CD4-positive, alpha-beta T cell treated with Interleukin-10 for 1 hour (primary cell): ENCODE data around the gene SSUH2.

Experiments used
- DNase-seq: peaks from one replicate; pipeline ENCODE4 v3.0.0-alpha.2; 2020

Gene SSUH2

GRCh38 chr3:8639659-8640000, 5.0 kb downstream of the SSUH2 start:
- no peak for DNase-seq

- DNase-seq: no peak
Observed at GRCh38 chr3:8638994-8639658, 5.5 kb downstream of the SSUH2 start.

GRCh38 chr3:8637348-8637747, 7.2 kb downstream of the SSUH2 start:
- no peak for DNase-seq

GRCh38 chr3:8635631-8636030, 9.0 kb downstream of the SSUH2 start:
- DNase-seq: no peak

GRCh38 chr3:8635125-8635524, 9.5 kb downstream of the SSUH2 start:
- DNase-seq: no peak

GRCh38 chr3:8632402-8633237, 12.0 kb downstream of the SSUH2 start:
- DNase-seq: no peak

GRCh38 chr3:8631661-8632060, 12.9 kb downstream of the SSUH2 start:
- DNase-seq: no peak

GRCh38 chr3:8629151-8630021, 15.2 kb downstream of the SSUH2 start:
- peak; percentile 69 for DNase-seq

- DNase-seq: no peak
Observed at GRCh38 chr3:8627949-8628348, 16.6 kb downstream of the SSUH2 start.

- DNase-seq: no peak
Observed at GRCh38 chr3:8627201-8627940, 17.2 kb downstream of the SSUH2 start.

- DNase-seq: no peak
Observed at GRCh38 chr3:8625991-8626390, 18.6 kb downstream of the SSUH2 start.

- DNase-seq: no peak
Observed at GRCh38 chr3:8624612-8625011, 20.0 kb downstream of the SSUH2 start.

- DNase-seq: no peak
Observed at GRCh38 chr3:8623741-8624140, 20.9 kb downstream of the SSUH2 start.

GRCh38 chr3:8622873-8623691, 21.5 kb downstream of the SSUH2 start:
- DNase-seq: peak; percentile 52

- DNase-seq: no peak
Observed at GRCh38 chr3:8621872-8622271, 22.7 kb downstream of the SSUH2 start.

- no peak for DNase-seq
Observed at GRCh38 chr3:8621141-8621540, 23.5 kb downstream of the SSUH2 start.

GRCh38 chr3:8619548-8619947, 25.1 kb downstream of the SSUH2 start:
- DNase-seq: no peak

- no peak for DNase-seq
Observed at GRCh38 chr3:8618950-8619349, 25.6 kb downstream of the SSUH2 start.

GRCh38 chr3:8617921-8618320, 26.7 kb downstream of the SSUH2 start:
- DNase-seq: no peak

- no peak for DNase-seq
Observed at GRCh38 chr3:8610951-8611350, 33.6 kb downstream of the SSUH2 start.

- DNase-seq: no peak
Observed at GRCh38 chr3:8608791-8609467, 35.7 kb downstream of the SSUH2 start.
